ENCODE data around the gene MTMR11. TPM values are rescaled to one million over a fixed set of nuclear protein-coding genes. Genes with fewer than 3 reads are reported as not detected.

The MTMR11 gene
- total and polyA plus RNA-seq, 9 of the 15 experiments (the other 6 are each of a cell fraction or from before 2014, with no cell fraction given), result 0.09 to 1.6 (median 0.51) TPM

DNA sequence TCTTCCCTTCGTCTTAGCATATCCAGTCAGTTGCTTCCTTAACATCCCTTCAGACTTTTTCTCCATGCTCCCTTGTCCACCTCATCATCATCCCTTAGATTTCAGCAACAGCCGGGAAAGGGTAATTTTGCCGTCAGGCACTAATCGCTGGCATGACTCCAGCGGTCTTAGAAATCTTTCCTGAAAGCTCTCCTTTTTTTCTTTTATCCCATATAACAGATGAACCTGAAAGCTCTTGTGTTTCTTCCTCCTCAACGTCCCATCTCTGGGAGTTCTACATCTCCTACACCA lies 47.7 kb downstream of the MTMR11 start (continued):
- TF ChIP-seq ZNF398 (CRISPR knock-in tag; IDR thresholded peaks at IDR 0.05), result no peak
- no peak for TF ChIP-seq SAP30 (IDR thresholded peaks at IDR 0.05; ENCODE audit: borderline replicate concordance, insufficient read depth, low read depth, low read length, poor library complexity, severe bottlenecking)
- TF ChIP-seq ZNF277 (CRISPR knock-in tag; IDR thresholded peaks at IDR 0.05; ENCODE audit: borderline replicate concordance), result no peak
- TF ChIP-seq TAF1 (IDR thresholded peaks at IDR 0.05; ENCODE audit: control insufficient read depth, extremely low read depth, insufficient read depth, low read length, severe bottlenecking), result no peak
- TF ChIP-seq SREBF1 (IDR thresholded peaks at IDR 0.05; ENCODE audit: borderline replicate concordance, low read depth, low read length), result no peak
- TF ChIP-seq, protein P1, sequence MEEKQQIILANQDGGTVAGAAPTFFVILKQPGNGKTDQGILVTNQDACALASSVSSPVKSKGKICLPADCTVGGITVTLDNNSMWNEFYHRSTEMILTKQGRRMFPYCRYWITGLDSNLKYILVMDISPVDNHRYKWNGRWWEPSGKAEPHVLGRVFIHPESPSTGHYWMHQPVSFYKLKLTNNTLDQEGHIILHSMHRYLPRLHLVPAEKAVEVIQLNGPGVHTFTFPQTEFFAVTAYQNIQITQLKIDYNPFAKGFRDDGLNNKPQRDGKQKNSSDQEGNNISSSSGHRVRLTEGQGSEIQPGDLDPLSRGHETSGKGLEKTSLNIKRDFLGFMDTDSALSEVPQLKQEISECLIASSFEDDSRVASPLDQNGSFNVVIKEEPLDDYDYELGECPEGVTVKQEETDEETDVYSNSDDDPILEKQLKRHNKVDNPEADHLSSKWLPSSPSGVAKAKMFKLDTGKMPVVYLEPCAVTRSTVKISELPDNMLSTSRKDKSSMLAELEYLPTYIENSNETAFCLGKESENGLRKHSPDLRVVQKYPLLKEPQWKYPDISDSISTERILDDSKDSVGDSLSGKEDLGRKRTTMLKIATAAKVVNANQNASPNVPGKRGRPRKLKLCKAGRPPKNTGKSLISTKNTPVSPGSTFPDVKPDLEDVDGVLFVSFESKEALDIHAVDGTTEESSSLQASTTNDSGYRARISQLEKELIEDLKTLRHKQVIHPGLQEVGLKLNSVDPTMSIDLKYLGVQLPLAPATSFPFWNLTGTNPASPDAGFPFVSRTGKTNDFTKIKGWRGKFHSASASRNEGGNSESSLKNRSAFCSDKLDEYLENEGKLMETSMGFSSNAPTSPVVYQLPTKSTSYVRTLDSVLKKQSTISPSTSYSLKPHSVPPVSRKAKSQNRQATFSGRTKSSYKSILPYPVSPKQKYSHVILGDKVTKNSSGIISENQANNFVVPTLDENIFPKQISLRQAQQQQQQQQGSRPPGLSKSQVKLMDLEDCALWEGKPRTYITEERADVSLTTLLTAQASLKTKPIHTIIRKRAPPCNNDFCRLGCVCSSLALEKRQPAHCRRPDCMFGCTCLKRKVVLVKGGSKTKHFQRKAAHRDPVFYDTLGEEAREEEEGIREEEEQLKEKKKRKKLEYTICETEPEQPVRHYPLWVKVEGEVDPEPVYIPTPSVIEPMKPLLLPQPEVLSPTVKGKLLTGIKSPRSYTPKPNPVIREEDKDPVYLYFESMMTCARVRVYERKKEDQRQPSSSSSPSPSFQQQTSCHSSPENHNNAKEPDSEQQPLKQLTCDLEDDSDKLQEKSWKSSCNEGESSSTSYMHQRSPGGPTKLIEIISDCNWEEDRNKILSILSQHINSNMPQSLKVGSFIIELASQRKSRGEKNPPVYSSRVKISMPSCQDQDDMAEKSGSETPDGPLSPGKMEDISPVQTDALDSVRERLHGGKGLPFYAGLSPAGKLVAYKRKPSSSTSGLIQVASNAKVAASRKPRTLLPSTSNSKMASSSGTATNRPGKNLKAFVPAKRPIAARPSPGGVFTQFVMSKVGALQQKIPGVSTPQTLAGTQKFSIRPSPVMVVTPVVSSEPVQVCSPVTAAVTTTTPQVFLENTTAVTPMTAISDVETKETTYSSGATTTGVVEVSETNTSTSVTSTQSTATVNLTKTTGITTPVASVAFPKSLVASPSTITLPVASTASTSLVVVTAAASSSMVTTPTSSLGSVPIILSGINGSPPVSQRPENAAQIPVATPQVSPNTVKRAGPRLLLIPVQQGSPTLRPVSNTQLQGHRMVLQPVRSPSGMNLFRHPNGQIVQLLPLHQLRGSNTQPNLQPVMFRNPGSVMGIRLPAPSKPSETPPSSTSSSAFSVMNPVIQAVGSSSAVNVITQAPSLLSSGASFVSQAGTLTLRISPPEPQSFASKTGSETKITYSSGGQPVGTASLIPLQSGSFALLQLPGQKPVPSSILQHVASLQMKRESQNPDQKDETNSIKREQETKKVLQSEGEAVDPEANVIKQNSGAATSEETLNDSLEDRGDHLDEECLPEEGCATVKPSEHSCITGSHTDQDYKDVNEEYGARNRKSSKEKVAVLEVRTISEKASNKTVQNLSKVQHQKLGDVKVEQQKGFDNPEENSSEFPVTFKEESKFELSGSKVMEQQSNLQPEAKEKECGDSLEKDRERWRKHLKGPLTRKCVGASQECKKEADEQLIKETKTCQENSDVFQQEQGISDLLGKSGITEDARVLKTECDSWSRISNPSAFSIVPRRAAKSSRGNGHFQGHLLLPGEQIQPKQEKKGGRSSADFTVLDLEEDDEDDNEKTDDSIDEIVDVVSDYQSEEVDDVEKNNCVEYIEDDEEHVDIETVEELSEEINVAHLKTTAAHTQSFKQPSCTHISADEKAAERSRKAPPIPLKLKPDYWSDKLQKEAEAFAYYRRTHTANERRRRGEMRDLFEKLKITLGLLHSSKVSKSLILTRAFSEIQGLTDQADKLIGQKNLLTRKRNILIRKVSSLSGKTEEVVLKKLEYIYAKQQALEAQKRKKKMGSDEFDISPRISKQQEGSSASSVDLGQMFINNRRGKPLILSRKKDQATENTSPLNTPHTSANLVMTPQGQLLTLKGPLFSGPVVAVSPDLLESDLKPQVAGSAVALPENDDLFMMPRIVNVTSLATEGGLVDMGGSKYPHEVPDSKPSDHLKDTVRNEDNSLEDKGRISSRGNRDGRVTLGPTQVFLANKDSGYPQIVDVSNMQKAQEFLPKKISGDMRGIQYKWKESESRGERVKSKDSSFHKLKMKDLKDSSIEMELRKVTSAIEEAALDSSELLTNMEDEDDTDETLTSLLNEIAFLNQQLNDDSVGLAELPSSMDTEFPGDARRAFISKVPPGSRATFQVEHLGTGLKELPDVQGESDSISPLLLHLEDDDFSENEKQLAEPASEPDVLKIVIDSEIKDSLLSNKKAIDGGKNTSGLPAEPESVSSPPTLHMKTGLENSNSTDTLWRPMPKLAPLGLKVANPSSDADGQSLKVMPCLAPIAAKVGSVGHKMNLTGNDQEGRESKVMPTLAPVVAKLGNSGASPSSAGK (IDR thresholded peaks at IDR 0.05), result no peak
- TF ChIP-seq ZBTB5 (IDR thresholded peaks at IDR 0.05), result peak; percentile 28; the same call in 1 of the 2 replicates
- TF ChIP-seq, protein P2, sequence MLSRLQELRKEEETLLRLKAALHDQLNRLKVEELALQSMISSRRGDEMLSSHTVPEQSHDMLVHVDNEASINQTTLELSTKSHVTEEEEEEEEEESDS (CRISPR knock-in tag; IDR thresholded peaks at IDR 0.05), result no peak
- TF ChIP-seq ZNF76 (CRISPR knock-in tag; IDR thresholded peaks at IDR 0.05; ENCODE audit: borderline replicate concordance), result no peak

All from K562 (cell line).